Vein endothelial cell (primary cell): ENCODE measurements around the gene F3. TPM values are rescaled to one million over a fixed set of nuclear protein-coding genes. Genes with fewer than 3 reads are reported as not detected.

ENCODE experiments used
- total RNA-seq: library from RNA; depleted of rRNA; stranded (reverse); fragments of >200 nt; gene quantifications from 2 replicates; pipeline ENCODE4 v1.2.3, GENCODE V29; 2012

F3 gene
- 0.65 and 1.5 TPM in 2 replicates for total RNA-seq

GRCh38 chr1:94541246-94542087 lies at the start of gene F3:
Gene F3, minus strand, starts transcription at chr1:94541759. Its CDS starts 123 bp downstream, at chr1:94541636.

Other genes starting within 250 kb of the F3 start
- 20.3 and 26.5 TPM in 2 replicates for gene ABCD3, start 123.4 kb downstream of the F3 start, total RNA-seq